A549 treated with dexamethasone at 1 μM for 4 hours (cell line): ENCODE measurements around the gene SASS6. TPM values are rescaled to one million over a fixed set of nuclear protein-coding genes. Genes with fewer than 3 reads are reported as not detected.

Source experiments
- total RNA-seq: library from RNA; stranded (reverse); fragments of 200-300 nt; extraction: Qiagen RNA extraction; gene quantifications from 5 replicates; pipeline ENCODE4 v1.2.3, GENCODE V29; 2022

SASS6 gene, protein sequence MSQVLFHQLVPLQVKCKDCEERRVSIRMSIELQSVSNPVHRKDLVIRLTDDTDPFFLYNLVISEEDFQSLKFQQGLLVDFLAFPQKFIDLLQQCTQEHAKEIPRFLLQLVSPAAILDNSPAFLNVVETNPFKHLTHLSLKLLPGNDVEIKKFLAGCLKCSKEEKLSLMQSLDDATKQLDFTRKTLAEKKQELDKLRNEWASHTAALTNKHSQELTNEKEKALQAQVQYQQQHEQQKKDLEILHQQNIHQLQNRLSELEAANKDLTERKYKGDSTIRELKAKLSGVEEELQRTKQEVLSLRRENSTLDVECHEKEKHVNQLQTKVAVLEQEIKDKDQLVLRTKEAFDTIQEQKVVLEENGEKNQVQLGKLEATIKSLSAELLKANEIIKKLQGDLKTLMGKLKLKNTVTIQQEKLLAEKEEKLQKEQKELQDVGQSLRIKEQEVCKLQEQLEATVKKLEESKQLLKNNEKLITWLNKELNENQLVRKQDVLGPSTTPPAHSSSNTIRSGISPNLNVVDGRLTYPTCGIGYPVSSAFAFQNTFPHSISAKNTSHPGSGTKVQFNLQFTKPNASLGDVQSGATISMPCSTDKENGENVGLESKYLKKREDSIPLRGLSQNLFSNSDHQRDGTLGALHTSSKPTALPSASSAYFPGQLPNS
- 3.3 to 5.2 TPM (median 4.3 TPM) in 5 replicates for total RNA-seq

DNA sequence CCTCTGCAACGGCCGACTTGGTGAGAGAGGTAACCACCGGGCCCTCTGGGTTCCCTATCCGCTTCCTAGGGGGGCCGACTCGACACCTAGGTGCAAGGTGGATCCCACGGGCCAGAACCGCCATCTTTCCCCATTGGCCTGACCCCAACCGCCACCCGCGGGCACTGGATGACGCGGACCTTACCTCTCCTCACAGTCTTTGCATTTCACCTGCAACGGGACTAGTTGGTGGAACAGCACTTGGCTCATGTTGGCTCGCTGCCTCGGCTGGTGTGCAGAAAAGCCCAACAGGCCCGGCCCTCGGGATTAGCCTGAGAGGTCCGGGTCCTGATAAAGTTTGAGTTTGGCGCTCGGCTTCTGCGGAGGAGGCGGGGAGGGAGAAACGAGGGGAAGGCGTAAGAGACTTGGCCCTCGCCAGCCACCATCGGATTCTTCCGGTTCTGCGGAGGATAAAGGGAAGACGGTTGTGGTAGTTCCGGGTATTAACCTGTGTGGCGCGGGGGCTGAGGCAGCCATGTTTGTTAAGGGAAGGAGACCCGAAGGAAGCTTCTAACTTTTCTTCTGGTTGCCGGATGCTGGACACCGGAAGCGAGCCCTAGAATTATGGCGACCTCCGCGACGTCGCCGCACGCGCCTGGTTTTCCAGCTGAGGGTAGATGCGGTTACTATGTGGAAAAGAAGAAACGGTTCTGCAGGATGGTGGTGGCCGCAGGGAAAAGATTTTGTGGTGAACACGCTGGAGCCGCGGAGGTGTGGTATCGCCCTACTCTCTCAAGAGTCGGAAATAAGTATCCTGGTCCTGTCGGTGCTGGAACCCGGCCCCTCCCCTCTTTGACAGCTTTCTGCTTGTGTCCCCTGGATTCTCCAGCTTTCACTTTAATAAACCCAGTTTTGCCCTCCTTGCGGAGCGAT is at the start of gene SASS6, which contains the start of gene TRMT13:
SASS6 (minus strand) TSS at position 365 of the 912 bp plus-strand sequence; CDS start at position 249, 116 bp downstream.
TRMT13 (plus strand) TSS at position 598 of the 912 bp plus-strand sequence; CDS start at position 604, 6 bp downstream.

DNA sequence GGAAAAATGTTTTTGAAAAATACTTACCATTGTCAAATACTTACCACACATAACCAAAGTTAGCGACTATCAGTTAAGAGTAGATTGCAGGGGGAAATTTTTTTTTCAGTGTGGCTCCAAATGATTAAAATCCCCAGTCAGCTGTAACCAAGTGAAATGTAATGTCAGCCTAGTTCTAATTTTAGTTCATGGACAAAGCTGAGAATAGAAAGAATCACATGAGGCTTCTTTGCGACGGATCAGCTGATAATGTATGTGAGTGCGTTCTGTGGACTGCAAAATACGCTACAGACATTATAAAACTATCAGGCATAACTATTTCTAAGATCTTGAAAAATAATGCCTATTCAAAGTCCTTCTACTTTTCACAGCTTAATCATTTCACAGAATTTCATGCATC is 45.4 kb upstream of the SASS6 start, which contains the start of gene LRRC39:
LRRC39 (minus strand) TSS at position 166 of the 400 bp plus-strand sequence. CDS start 9,740 bp downstream, outside the sequence.

Other genes with a start within 250 kb of the SASS6 start
- gene SLC35A3, start 162.9 kb downstream of the SASS6 start, total RNA-seq, result 8.7 to 14.0 TPM (median 10.5 TPM) in 5 replicates
- gene TRMT13, start 233 bp upstream of the SASS6 start, total RNA-seq, result 5.1 to 7.5 TPM (median 6.9 TPM) in 5 replicates
- gene LRRC39, start 45.3 kb upstream of the SASS6 start, total RNA-seq, result 0.08 to 0.16 TPM (median 0.11 TPM) in 5 replicates
- 2.7 to 4.7 TPM (median 3.9 TPM) in 5 replicates for gene DBT, start 116.9 kb upstream of the SASS6 start, total RNA-seq
- gene RTCA, start 133.3 kb upstream of the SASS6 start, total RNA-seq, result 21.6 to 24.4 TPM (median 23.2 TPM) in 5 replicates
- gene CDC14A, start 219.6 kb upstream of the SASS6 start, total RNA-seq, result 2.1 to 3.7 TPM (median 2.8 TPM) in 5 replicates